ENCODE data around the gene LRRC8A.

DNA sequence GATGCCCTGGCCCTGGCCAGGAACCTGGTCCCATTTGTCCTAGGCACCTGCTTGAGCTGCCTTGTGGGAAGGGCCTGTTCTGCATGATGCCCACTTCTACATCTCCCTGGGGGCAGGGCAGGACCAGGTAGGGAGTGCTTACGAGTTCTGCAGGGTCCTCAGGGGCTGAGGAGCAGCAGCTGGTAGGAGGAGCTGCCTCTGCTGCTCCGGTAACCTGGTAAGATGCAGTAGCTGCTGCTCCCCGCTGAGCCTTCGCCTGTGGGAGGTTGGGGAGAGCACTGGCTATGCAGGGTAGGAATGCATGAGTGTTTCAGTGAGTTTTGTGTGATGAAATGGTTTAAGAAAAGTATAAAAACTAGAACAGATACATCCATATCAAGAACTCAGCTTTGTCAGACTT lies 13.6 kb downstream of the LRRC8A start:
- TF ChIP-seq ZNF274 (IDR thresholded peaks at IDR 0.05; ENCODE audit: low read length) (no peak), ZNF274 (tag by site-specific recombination; IDR thresholded peaks at IDR 0.05; ENCODE audit: borderline replicate concordance) (no peak), CTCF (tag by site-specific recombination; IDR thresholded peaks at IDR 0.05) (no peak), ZFP3 (tag by site-specific recombination; IDR thresholded peaks at IDR 0.05; ENCODE audit: low read depth) (no peak), ZNF18 (tag by site-specific recombination; IDR thresholded peaks at IDR 0.05) (no peak), ZFHX2 (tag by site-specific recombination; conservative IDR thresholded peaks at IDR 0.05) (0 out of 2 replicates have a peak, but pooled peaks have one; percentile 29), SP2 (tag by site-specific recombination; IDR thresholded peaks at IDR 0.05) (no peak), ZNF585B (tag by site-specific recombination; IDR thresholded peaks at IDR 0.05) (no peak), GLI2 (tag by site-specific recombination; IDR thresholded peaks at IDR 0.05; ENCODE audit: borderline replicate concordance, low read depth) (no peak), ZSCAN5A (tag by site-specific recombination; IDR thresholded peaks at IDR 0.05) (no peak), KLF10 (tag by site-specific recombination; IDR thresholded peaks at IDR 0.05) (no peak), ZBTB17 (tag by site-specific recombination; IDR thresholded peaks at IDR 0.05) (0 out of 2 replicates have a peak, but pooled peaks have one; percentile 38), ZNF324 (tag by site-specific recombination; IDR thresholded peaks at IDR 0.05) (no peak), ZNF510 (tag by site-specific recombination; IDR thresholded peaks at IDR 0.05; ENCODE audit: insufficient replicate concordance) (no peak)

Measured in HEK293 (cell line).